HL-60 (cell line): ENCODE measurements around the gene APOA5.

ENCODE experiments used
- CTCF ChIP-seq: IDR thresholded peaks from one replicate; pipeline ENCODE4 v1.5.1; 2011; ENCODE audit warnings: low read length, control low read depth, inconsistent platforms; ENCODE audit not compliant: insufficient read depth
- GABPA ChIP-seq: IDR thresholded peaks from 2 replicates; pipeline ENCODE4 v1.6.1; 2012; ENCODE audit warnings: low read depth
- POLR2AphosphoS5 ChIP-seq: IDR thresholded peaks from 2 replicates; pipeline ENCODE4 v1.6.1; 2012; ENCODE audit warnings: low read depth
- REST ChIP-seq: IDR thresholded peaks from 2 replicates; pipeline ENCODE4 v1.6.1; 2012; ENCODE audit warnings: low read depth; ENCODE audit not compliant: insufficient replicate concordance
- SPI1 ChIP-seq: IDR thresholded peaks from 2 replicates; pipeline ENCODE4 v1.6.1; 2012; ENCODE audit warnings: low read depth, mild to moderate bottlenecking, borderline replicate concordance

- TF ChIP-seq CTCF (no peak), POLR2AphosphoS5 (no peak), REST (no peak), SPI1 (no peak), GABPA (no peak)
Measured at GRCh38 chr11:116778556-116778955, 13.1 kb downstream of the APOA5 start.
